Measurements from ENCODE around the gene PUM1. TPM values are rescaled to one million over a fixed set of nuclear protein-coding genes. Genes with fewer than 3 reads are reported as not detected.
"Not testable (repeated sequence)": the region's sequence is repeated elsewhere in the genome, so short reads cannot be mapped to it uniquely, and the experiment has no call there.

PUM1 gene
- total RNA-seq, 6 experiments from 2014 or later, result 83.6 to 95.4 (median 90.8) TPM

GRCh38 chr1:31062867-31063380 is 2.6 kb downstream of the PUM1 start:
- H3K27ac Mint-ChIP-seq, result 0 out of 2 replicates have a peak overlapping the region, but pooled peaks have one; percentile 100
- no peak for TF ChIP-seq CTCF (IDR thresholded peaks at IDR 0.05)
- H3K27me3 Mint-ChIP-seq (ENCODE audit: insufficient read depth), result no peaks in the 10 kb centered on the region
- H3K4me3 Mint-ChIP-seq, result peak overlapping the region; percentile 99
- H3K9me3 Mint-ChIP-seq, result no peaks in the 10 kb centered on the region
- H3K36me3 Mint-ChIP-seq (ENCODE audit: low read depth), result peaks cover 22% of the 10 kb centered on the region
- DNase-seq, result no peak
- peaks cover 25% of the 10 kb centered on the region for H3K4me1 Mint-ChIP-seq (ENCODE audit: low read depth)

- H3K27ac Mint-ChIP-seq; H3K9me3 Mint-ChIP-seq; H3K27me3 Mint-ChIP-seq (ENCODE audit: insufficient read depth); DNase-seq: not testable (repeated sequence)
- peaks cover 26% of the 10 kb centered on the region for H3K36me3 Mint-ChIP-seq (ENCODE audit: low read depth)
- H3K4me1 Mint-ChIP-seq (ENCODE audit: low read depth), result peaks cover 28% of the 10 kb centered on the region
- peak overlapping the region; percentile 99 for H3K4me3 Mint-ChIP-seq
These were observed 3.2 kb downstream of the PUM1 start for GRCh38 chr1:31062162-31062866.

- H3K36me3 Mint-ChIP-seq (ENCODE audit: low read depth), result peaks cover 27% of the 10 kb centered on the region
- DNase-seq, result no peak
- H3K9me3 Mint-ChIP-seq, result no peaks in the 10 kb centered on the region
- H3K27ac Mint-ChIP-seq, result no peak overlapping the region
- peaks cover 41% of the 10 kb centered on the region for H3K4me1 Mint-ChIP-seq (ENCODE audit: low read depth)
- H3K4me3 Mint-ChIP-seq, result no peak overlapping the region
- no peaks in the 10 kb centered on the region; the same call in none of the 2 replicates for H3K27me3 Mint-ChIP-seq (ENCODE audit: insufficient read depth)
- TF ChIP-seq CTCF (IDR thresholded peaks at IDR 0.05), result no peak
These were observed 7.5 kb downstream of the PUM1 start for GRCh38 chr1:31058012-31058411.

GRCh38 chr1:31055953-31056352 is 9.6 kb downstream of the PUM1 start:
- peaks cover 33% of the 10 kb centered on the region for H3K4me1 Mint-ChIP-seq (ENCODE audit: low read depth)
- no peak for TF ChIP-seq CTCF (IDR thresholded peaks at IDR 0.05)
- no peaks in the 10 kb centered on the region; the same call in none of the 2 replicates for H3K27me3 Mint-ChIP-seq (ENCODE audit: insufficient read depth)
- peaks cover 31% of the 10 kb centered on the region for H3K36me3 Mint-ChIP-seq (ENCODE audit: low read depth)
- no peaks in the 10 kb centered on the region for H3K9me3 Mint-ChIP-seq
- DNase-seq, result no peak
- peak overlapping the region; percentile 46 for H3K27ac Mint-ChIP-seq
- no peak overlapping the region for H3K4me3 Mint-ChIP-seq

GRCh38 chr1:31055501-31055900 is 10.0 kb downstream of the PUM1 start:
- no peak for TF ChIP-seq CTCF (IDR thresholded peaks at IDR 0.05)
- Mint-ChIP-seq H3K4me1 (ENCODE audit: low read depth) (peaks cover 33% of the 10 kb centered on the region), H3K27ac (peak overlapping the region; percentile 46), H3K9me3 (no peaks in the 10 kb centered on the region), H3K4me3 (no peak overlapping the region), H3K36me3 (ENCODE audit: low read depth) (peaks cover 35% of the 10 kb centered on the region), H3K27me3 (ENCODE audit: insufficient read depth) (no peaks in the 10 kb centered on the region; the same call in none of the 2 replicates)
- DNase-seq, result no peak

- Mint-ChIP-seq H3K36me3 (ENCODE audit: low read depth) (peaks cover 37% of the 10 kb centered on the region), H3K9me3 (no peaks in the 10 kb centered on the region), H3K4me1 (ENCODE audit: low read depth) (peaks cover 33% of the 10 kb centered on the region), H3K27ac (peak overlapping the region; percentile 30), H3K27me3 (ENCODE audit: insufficient read depth) (no peaks in the 10 kb centered on the region; the same call in none of the 2 replicates), H3K4me3 (no peak overlapping the region)
- TF ChIP-seq CTCF (IDR thresholded peaks at IDR 0.05), result no peak
- no peak for DNase-seq
These were observed 10.5 kb downstream of the PUM1 start for GRCh38 chr1:31054958-31055481.

All from HFFc6 (cell line).